K562 (cell line): Measurements from ENCODE around the gene PAFAH1B1. TPM values are rescaled to one million over a fixed set of nuclear protein-coding genes. Genes with fewer than 3 reads are reported as not detected.

Experiments used
- TSC22D4 ChIP-seq: fragments of 450-650 bp; IDR thresholded peaks from 2 replicates; pipeline ENCODE4 v1.6.1; 2016; ENCODE audit warnings: missing genetic modification characterization, missing biosample characterization, control low read depth
- polyA plus RNA-seq, 8 experiments: library from polyadenylated mRNA; depleted of rRNA in 4 of 8; stranded (reverse) in 5 of 8; unstranded in 3 of 8; fragments of >200 nt; fragmentation: Nextera tagmentation in 2 of 8; fragmentation: Illumina TruSeq in 1 of 8; extraction: Ambion mirVana in 2 of 8; extraction: Trizol in 1 of 8; gene quantifications; 2 replicates each; pipeline versions ENCODE4 v1.2.1 to v1.2.3, GENCODE V29; 2011 to 2014; ENCODE audit warnings: inconsistent platforms in 1 of 8, missing spikeins in 1 of 8
- total RNA-seq, 7 experiments: library from RNA; depleted of rRNA in 6 of 7; stranded (reverse); fragments of >200 nt in 6 of 7; fragmentation: Illumina TruSeq in 2 of 7; extraction: Trizol in 2 of 7; gene quantifications; 2 replicates each; pipeline versions ENCODE4 v1.2.1 to v1.2.3, GENCODE V29; 2011 to 2021; ENCODE audit warnings: low replicate concordance in 1 of 7
- TF ChIP-seq, protein P1 (sequence below), 2 experiments: fragments of 450-650 bp in 1 of 2; sonication (generic) in 1 of 2; formaldehyde crosslinking in 1 of 2; IDR thresholded peaks; 2 replicates each; pipeline versions ENCODE4 v1.7.1 to v1.9.0; 2016 to 2022; ENCODE audit warnings: inconsistent platforms in 1 of 2, mild to moderate bottlenecking in 1 of 2, missing genetic modification reagents in 1 of 2

The PAFAH1B1 gene
- total and polyA plus RNA-seq, 9 of the 15 experiments (the other 6 are each of a cell fraction or from before 2014, with no cell fraction given), result 23.3 to 66.4 (median 40.2) TPM

GRCh38 chr17:2592971-2593820 lies at the start of gene PAFAH1B1 (continued):
- TF ChIP-seq, protein P1, sequence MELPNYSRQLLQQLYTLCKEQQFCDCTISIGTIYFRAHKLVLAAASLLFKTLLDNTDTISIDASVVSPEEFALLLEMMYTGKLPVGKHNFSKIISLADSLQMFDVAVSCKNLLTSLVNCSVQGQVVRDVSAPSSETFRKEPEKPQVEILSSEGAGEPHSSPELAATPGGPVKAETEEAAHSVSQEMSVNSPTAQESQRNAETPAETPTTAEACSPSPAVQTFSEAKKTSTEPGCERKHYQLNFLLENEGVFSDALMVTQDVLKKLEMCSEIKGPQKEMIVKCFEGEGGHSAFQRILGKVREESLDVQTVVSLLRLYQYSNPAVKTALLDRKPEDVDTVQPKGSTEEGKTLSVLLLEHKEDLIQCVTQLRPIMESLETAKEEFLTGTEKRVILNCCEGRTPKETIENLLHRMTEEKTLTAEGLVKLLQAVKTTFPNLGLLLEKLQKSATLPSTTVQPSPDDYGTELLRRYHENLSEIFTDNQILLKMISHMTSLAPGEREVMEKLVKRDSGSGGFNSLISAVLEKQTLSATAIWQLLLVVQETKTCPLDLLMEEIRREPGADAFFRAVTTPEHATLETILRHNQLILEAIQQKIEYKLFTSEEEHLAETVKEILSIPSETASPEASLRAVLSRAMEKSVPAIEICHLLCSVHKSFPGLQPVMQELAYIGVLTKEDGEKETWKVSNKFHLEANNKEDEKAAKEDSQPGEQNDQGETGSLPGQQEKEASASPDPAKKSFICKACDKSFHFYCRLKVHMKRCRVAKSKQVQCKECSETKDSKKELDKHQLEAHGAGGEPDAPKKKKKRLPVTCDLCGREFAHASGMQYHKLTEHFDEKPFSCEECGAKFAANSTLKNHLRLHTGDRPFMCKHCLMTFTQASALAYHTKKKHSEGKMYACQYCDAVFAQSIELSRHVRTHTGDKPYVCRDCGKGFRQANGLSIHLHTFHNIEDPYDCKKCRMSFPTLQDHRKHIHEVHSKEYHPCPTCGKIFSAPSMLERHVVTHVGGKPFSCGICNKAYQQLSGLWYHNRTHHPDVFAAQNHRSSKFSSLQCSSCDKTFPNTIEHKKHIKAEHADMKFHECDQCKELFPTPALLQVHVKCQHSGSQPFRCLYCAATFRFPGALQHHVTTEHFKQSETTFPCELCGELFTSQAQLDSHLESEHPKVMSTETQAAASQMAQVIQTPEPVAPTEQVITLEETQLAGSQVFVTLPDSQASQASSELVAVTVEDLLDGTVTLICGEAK (IDR thresholded peaks at IDR 0.05), result no peak
- TF ChIP-seq, protein P1 (CRISPR knock-in tag; IDR thresholded peaks at IDR 0.05), result no peak
- TF ChIP-seq TSC22D4 (tag), result no peak
